Body of pancreas (tissue), 4 donors: ENCODE results near the gene RPS6KA1. TPM values are rescaled to one million over a fixed set of nuclear protein-coding genes. Genes with fewer than 3 reads are reported as not detected.

Source experiments
- ATAC-seq: fragments of 150-250 bp; one replicate; pipeline ENCODE4 v1.9.1; 2016
- DNase-seq, 4 donors: peaks; one replicate each; pipeline ENCODE4 v3.0.0-alpha.2; 2019
- H3K27ac ChIP-seq, 4 donors: fragments of 200-600 bp; sonication (generic); 1 replicate in 3 of 4; 2 replicates in 1 of 4; pipeline versions ENCODE4 v1.5.1 to v1.6.1; 2016 to 2019; ENCODE audit warnings: mild to moderate bottlenecking in 1 of 4, mixed read lengths in 1 of 4, moderate library complexity in 1 of 4
- H3K27me3 ChIP-seq, 2 donors: fragments of 200-600 bp; sonication (generic); one replicate each; pipeline ENCODE4 v1.6.0; 2016; ENCODE audit warnings: mild to moderate bottlenecking in 1 of 2
- H3K36me3 ChIP-seq, 2 donors: fragments of 200-600 bp; sonication (generic); replicated peaks in 1 of 2; 2 replicates each; pipeline ENCODE4 v1.5.1; 2016; ENCODE audit warnings: low read depth in 2 of 2; ENCODE audit not compliant: insufficient read depth in 1 of 2
- H3K4me1 ChIP-seq: fragments of 200-600 bp; sonication (generic); one replicate; pipeline ENCODE4 v1.6.0; 2016
- H3K4me3 ChIP-seq, 2 donors: fragments of 200-600 bp; sonication (generic); 1 replicate in 1 of 2; 2 replicates in 1 of 2; pipeline ENCODE4 v1.5.1; 2016 to 2019
- H3K9me3 ChIP-seq, 3 donors: fragments of 200-600 bp; sonication (generic); 1 replicate in 2 of 3; 2 replicates in 1 of 3; pipeline ENCODE4 v1.5.1; 2016
- POLR2A ChIP-seq, 3 donors: fragments of 450-650 bp; IDR thresholded peaks; one replicate each; pipeline ENCODE4 v1.6.1; 2016; ENCODE audit warnings: antibody characterized with exemption in 3 of 3, mild to moderate bottlenecking in 2 of 3
- WGBS, 2 donors: methylation state at CpG; one replicate each; pipeline ENCODE4 v1.1.5; 2017; 5-methylcytosine and 5-hydroxymethylcytosine counted together
- intact Hi-C: fragments of 100-400 bp; cut with DNase I; formaldehyde crosslinking; loops from one replicate; pipeline ENCODE4 v1.15.1; 2023
- total RNA-seq, 2 donors: library from RNA; depleted of rRNA; stranded (reverse); fragments of >200 nt; gene quantifications; one replicate each; pipeline ENCODE4 v1.1.0, GENCODE V29; 2016
- TF ChIP-seq, protein P1 (sequence below), 7 experiments: fragments of 450-650 bp in 4 of 7; fragments of 200-600 bp in 3 of 7; sonication (generic) in 3 of 7; IDR thresholded peaks; one replicate each; pipeline ENCODE4 v1.5.1; 2016 to 2019; ENCODE audit warnings: antibody characterized with exemption in 7 of 7

Gene RPS6KA1
- total RNA-seq, 2 donors from 2014 or later, result 20.1 to 30.4 TPM

- WGBS, 2 donors, result 57 to 73% methylated on average over 8 to 16 of the region's 18 CpGs
- Histone ChIP-seq H3K4me3 (no peak overlapping the region), H3K27me3 (no peaks in the 10 kb centered on the region), H3K27ac (peak overlapping the region in 2 of 4 donors; percentile 55 to 75), H3K4me1 (no peaks in the 10 kb centered on the region), H3K9me3 (no peaks in the 10 kb centered on the region), H3K36me3 (no peaks in the 10 kb centered on the region)
- peak; percentile 36 to 90 (median 48) for DNase-seq
- intact Hi-C loops, result no loop called here
- ATAC-seq, result peak; percentile 31
- TF ChIP-seq, protein P1, sequence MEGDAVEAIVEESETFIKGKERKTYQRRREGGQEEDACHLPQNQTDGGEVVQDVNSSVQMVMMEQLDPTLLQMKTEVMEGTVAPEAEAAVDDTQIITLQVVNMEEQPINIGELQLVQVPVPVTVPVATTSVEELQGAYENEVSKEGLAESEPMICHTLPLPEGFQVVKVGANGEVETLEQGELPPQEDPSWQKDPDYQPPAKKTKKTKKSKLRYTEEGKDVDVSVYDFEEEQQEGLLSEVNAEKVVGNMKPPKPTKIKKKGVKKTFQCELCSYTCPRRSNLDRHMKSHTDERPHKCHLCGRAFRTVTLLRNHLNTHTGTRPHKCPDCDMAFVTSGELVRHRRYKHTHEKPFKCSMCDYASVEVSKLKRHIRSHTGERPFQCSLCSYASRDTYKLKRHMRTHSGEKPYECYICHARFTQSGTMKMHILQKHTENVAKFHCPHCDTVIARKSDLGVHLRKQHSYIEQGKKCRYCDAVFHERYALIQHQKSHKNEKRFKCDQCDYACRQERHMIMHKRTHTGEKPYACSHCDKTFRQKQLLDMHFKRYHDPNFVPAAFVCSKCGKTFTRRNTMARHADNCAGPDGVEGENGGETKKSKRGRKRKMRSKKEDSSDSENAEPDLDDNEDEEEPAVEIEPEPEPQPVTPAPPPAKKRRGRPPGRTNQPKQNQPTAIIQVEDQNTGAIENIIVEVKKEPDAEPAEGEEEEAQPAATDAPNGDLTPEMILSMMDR (IDR thresholded peaks at IDR 0.05), result peak in 1 of 7 experiments; percentile 42
- TF ChIP-seq POLR2A (IDR thresholded peaks at IDR 0.05), result peak in 1 of 3 donors; percentile 61
Measured at GRCh38 chr1:26541816-26542711, 12.5 kb downstream of the RPS6KA1 start.

DNA sequence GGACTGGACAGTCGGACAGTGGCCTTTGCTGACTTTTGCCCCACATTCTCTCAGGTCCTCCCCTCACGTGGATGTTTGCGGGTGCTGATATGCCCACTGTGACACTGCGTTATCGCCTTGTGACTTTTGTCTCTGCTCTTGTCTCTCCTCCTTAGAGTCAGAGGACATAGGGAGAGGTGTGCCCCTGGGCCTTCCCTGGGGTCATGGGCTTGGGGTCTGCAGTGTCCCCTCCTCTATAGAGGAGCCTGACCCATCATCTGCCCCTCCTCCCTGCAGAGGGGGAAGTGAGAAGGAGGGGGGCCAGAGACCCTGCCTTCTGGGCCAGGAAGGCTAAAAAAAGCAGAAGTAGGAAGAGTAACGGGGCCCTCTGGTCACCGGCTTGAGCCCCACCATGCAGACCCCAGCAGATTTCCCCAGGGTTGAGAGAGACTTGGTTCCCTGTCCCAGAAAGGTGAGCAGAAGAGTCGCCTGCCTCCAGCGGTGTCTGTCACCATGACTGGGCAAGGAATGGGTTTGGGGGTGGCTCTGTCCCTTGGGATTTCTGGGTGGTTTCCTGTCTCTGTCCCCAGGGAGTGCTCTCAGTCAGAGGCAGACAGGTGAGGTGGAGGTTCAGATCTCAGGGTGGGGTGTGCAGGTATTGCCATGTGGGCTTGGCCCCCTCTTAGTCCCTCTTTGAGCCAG lies 13.3 kb downstream of the RPS6KA1 start:
- H3K4me1 ChIP-seq, result no peaks in the 10 kb centered on the region
- no peak for TF ChIP-seq POLR2A (IDR thresholded peaks at IDR 0.05)
- TF ChIP-seq, protein P1 (IDR thresholded peaks at IDR 0.05), result no peak
- no peak for DNase-seq
- peaks cover 0 to 3% of the 10 kb centered on the region in 2 donors for H3K36me3 ChIP-seq
- intact Hi-C loops, result no loop called here
- H3K9me3 ChIP-seq, result no peaks in the 10 kb centered on the region
- WGBS, 2 donors, result 74 to 95% methylated on average over 8 to 9 of the region's 9 CpGs
- H3K4me3 ChIP-seq, result no peak overlapping the region
- no peaks in the 10 kb centered on the region for H3K27me3 ChIP-seq
- H3K27ac ChIP-seq, result peak overlapping the region in 2 of 4 donors; percentile 55 to 75
- ATAC-seq, result peak; percentile 4

DNA sequence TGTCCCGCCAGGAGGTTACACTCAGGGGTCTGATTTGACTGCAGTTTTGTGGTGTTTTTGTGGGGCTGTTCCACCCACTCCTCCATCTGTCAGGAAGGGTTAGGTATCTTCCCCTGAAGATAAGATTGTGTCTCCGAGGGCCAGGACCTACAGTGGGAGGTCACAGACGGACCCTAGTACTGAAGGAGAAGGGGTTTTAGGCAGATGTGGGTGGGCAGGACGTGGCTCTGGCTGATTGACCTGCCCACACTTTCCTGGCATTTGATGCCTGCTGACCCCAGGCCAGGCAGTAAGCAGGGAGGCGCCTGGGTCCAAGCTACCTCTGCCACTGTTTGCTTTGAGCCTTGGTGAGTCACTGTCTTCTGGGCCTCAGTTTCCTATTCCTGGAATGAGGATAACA lies 13.9 kb downstream of the RPS6KA1 start:
- Histone ChIP-seq H3K4me3 (no peak overlapping the region), H3K4me1 (no peaks in the 10 kb centered on the region), H3K36me3 (peaks cover 0 to 3% of the 10 kb centered on the region in 2 donors), H3K9me3 (no peaks in the 10 kb centered on the region), H3K27ac (peak overlapping the region in 1 of 4 donors; percentile 75), H3K27me3 (no peaks in the 10 kb centered on the region)
- intact Hi-C loops, result no loop called here
- WGBS, 2 donors, result 77% methylated on average over 5 of the region's 5 CpGs; no CpG with 5 or more reads in 1 of the 2 donors
- TF ChIP-seq POLR2A (IDR thresholded peaks at IDR 0.05), result no peak
- TF ChIP-seq, protein P1 (IDR thresholded peaks at IDR 0.05), result no peak
- no peak for DNase-seq
- ATAC-seq, result no peak

GRCh38 chr1:26544126-26544525 lies 14.6 kb downstream of the RPS6KA1 start:
- Histone ChIP-seq H3K4me3 (no peak overlapping the region), H3K4me1 (no peaks in the 10 kb centered on the region), H3K9me3 (no peaks in the 10 kb centered on the region), H3K27ac (no peak overlapping the region), H3K36me3 (peaks cover 0 to 3% of the 10 kb centered on the region in 2 donors), H3K27me3 (no peaks in the 10 kb centered on the region)
- intact Hi-C loops, result no loop called here
- 89 to 97% methylated on average over 5 of the region's 5 CpGs for whole genome bisulfite sequencing, 2 donors
- no peak for TF ChIP-seq POLR2A (IDR thresholded peaks at IDR 0.05)
- TF ChIP-seq, protein P1 (IDR thresholded peaks at IDR 0.05), result no peak
- no peak for DNase-seq
- no peak for ATAC-seq
